Measurements from ENCODE around the gene WFIKKN1. TPM values are rescaled to one million over a fixed set of nuclear protein-coding genes. Genes with fewer than 3 reads are reported as not detected.

The WFIKKN1 gene
- total and polyA plus RNA-seq, 2 of the 13 experiments (the other 11 are each of a cell fraction or from before 2014, with no cell fraction given) = 1.7 to 4.9 TPM

GRCh38 chr16:678858-679813 is 48.4 kb downstream of the WFIKKN1 start (continued):
- TF ChIP-seq SP1 (IDR thresholded peaks at IDR 0.05) = no peak
- peak; percentile 65 for TF ChIP-seq SP1 (CRISPR knock-in tag; IDR thresholded peaks at IDR 0.05)
- TF ChIP-seq HNRNPLL (IDR thresholded peaks at IDR 0.05; ENCODE audit: low read depth, low read length, poor library complexity, severe bottlenecking) = peak; percentile 3
- TF ChIP-seq PTBP1 (IDR thresholded peaks at IDR 0.05; ENCODE audit: low read depth, low read length, poor library complexity, severe bottlenecking) = peak; percentile 68
- no peak for TF ChIP-seq STAG1 (CRISPR knock-in tag; IDR thresholded peaks at IDR 0.05)
- peak; percentile 44; the same call in 1 of the 2 replicates for TF ChIP-seq HNF1B (CRISPR knock-in tag; IDR thresholded peaks at IDR 0.05)
- TF ChIP-seq CBFB (CRISPR knock-in tag; IDR thresholded peaks at IDR 0.05) = no peak
- peak; percentile 44; the same call in 1 of the 2 replicates for TF ChIP-seq MED1 (CRISPR knock-in tag; IDR thresholded peaks at IDR 0.05)
- TF ChIP-seq ZNF629 (CRISPR knock-in tag; conservative IDR thresholded peaks at IDR 0.05) = 0 out of 2 replicates have a peak, but pooled peaks have one; percentile 19
- 0 out of 2 replicates have a peak, but pooled peaks have one; percentile 21 for TF ChIP-seq HIVEP1 (CRISPR knock-in tag; IDR thresholded peaks at IDR 0.05)
- TF ChIP-seq ZNF317 (CRISPR knock-in tag; IDR thresholded peaks at IDR 0.05) = peak; percentile 46; the same call in 1 of the 2 replicates
- TF ChIP-seq ZBTB21 (CRISPR knock-in tag; IDR thresholded peaks at IDR 0.05) = no peak
- TF ChIP-seq MTERF4 (CRISPR knock-in tag; IDR thresholded peaks at IDR 0.05) = no peak; the same call in 1 of the 2 replicates
- 0 out of 2 replicates have a peak, but pooled peaks have one; percentile 27 for TF ChIP-seq GABPA (IDR thresholded peaks at IDR 0.05; ENCODE audit: low read depth, low read length)
- TF ChIP-seq GABPA (CRISPR knock-in tag; IDR thresholded peaks at IDR 0.05; ENCODE audit: low read depth) = peak; percentile 80
- no peak for TF ChIP-seq KLF6 (CRISPR knock-in tag; IDR thresholded peaks at IDR 0.05)
- no peak for TF ChIP-seq ZBTB1 (CRISPR knock-in tag; IDR thresholded peaks at IDR 0.05; ENCODE audit: borderline replicate concordance)
- no peak for TF ChIP-seq ZNF577 (CRISPR knock-in tag; IDR thresholded peaks at IDR 0.05; ENCODE audit: borderline replicate concordance, low read depth)
- TF ChIP-seq HDAC2 (CRISPR knock-in tag; IDR thresholded peaks at IDR 0.05) = no peak
- TF ChIP-seq HMGXB3 (CRISPR knock-in tag; IDR thresholded peaks at IDR 0.05; ENCODE audit: borderline replicate concordance) = no peak; the same call in 1 of the 2 replicates
- TF ChIP-seq POLR2AphosphoS2 (IDR thresholded peaks at IDR 0.05; ENCODE audit: low read depth, low read length) = no peak
- TF ChIP-seq CHD4 (IDR thresholded peaks at IDR 0.05; ENCODE audit: borderline replicate concordance, low read length) = peak; percentile 57; the same call in 1 of the 2 replicates
- no peak for TF ChIP-seq ZNF17 (CRISPR knock-in tag; IDR thresholded peaks at IDR 0.05)
- no peak for TF ChIP-seq TRIM24 (CRISPR knock-in tag; IDR thresholded peaks at IDR 0.05)
